ENCODE results near the gene ZNF655. TPM values are rescaled to one million over a fixed set of nuclear protein-coding genes. Genes with fewer than 3 reads are reported as not detected.

ZNF655 gene
- total and polyA plus RNA-seq, 4 donors, result 41.3 to 138 (median 61.2) TPM

- no peak for DNase-seq
- WGBS, 2 donors, result 75 to 78% methylated on average over 7 of the region's 7 CpGs
- ATAC-seq (ENCODE audit: insufficient read depth, low FRiP score), result no peak
Measured at GRCh38 chr7:99539213-99539811, 19.1 kb upstream of the ZNF655 start.

GRCh38 chr7:99540542-99540941 is 17.9 kb upstream of the ZNF655 start:
- Histone ChIP-seq H3K9ac (ENCODE audit: insufficient read depth in 1 of 2, low read length in 2 of 2) (no peak overlapping the region), H3K9me3 (ENCODE audit: control insufficient read depth in 4 of 4, insufficient read depth in 3 of 4, low read length in 3 of 4) (peaks cover 4 to 29% (median 9%) of the 10 kb centered on the region in 4 donors), H3K27me3 (ENCODE audit: control insufficient read depth in 3 of 3, insufficient read depth in 3 of 3, low read length in 2 of 3) (no peaks in the 10 kb centered on the region), H3K36me3 (ENCODE audit: control insufficient read depth in 4 of 4, insufficient read depth in 4 of 4, low read length in 4 of 4) (peaks cover 0 to 5% (median 0%) of the 10 kb centered on the region in 4 donors), H3K4me1 (ENCODE audit: control insufficient read depth in 5 of 5, insufficient read depth in 5 of 5, low read length in 5 of 5) (no peaks in the 10 kb centered on the region), H3K4me3 (no peak overlapping the region), H3K27ac (ENCODE audit: low read depth in 1 of 2, low read length in 1 of 2) (no peak overlapping the region)
- WGBS, 2 donors, result 93% methylated on average over 5 of the region's 5 CpGs
- TF ChIP-seq CTCF (IDR thresholded peaks at IDR 0.05; ENCODE audit: control extremely low read depth, extremely low read depth), result no peak
- DNase-seq (no peak), ATAC-seq (ENCODE audit: insufficient read depth, low FRiP score) (no peak)

More at GRCh38 chr7:99539213-99539811, 19.1 kb upstream of the ZNF655 start:
- H3K9ac ChIP-seq (ENCODE audit: insufficient read depth in 1 of 2, low read length in 2 of 2), result no peak overlapping the region
- no peaks in the 10 kb centered on the region for H3K27me3 ChIP-seq (ENCODE audit: control insufficient read depth in 3 of 3, insufficient read depth in 3 of 3, low read length in 2 of 3)
- H3K36me3 ChIP-seq (ENCODE audit: control insufficient read depth in 4 of 4, insufficient read depth in 4 of 4, low read length in 4 of 4), result peaks cover 0 to 5% (median 0%) of the 10 kb centered on the region in 4 donors
- H3K4me1 ChIP-seq (ENCODE audit: control insufficient read depth in 5 of 5, insufficient read depth in 5 of 5, low read length in 5 of 5), result no peaks in the 10 kb centered on the region
- peaks cover 4 to 29% (median 8%) of the 10 kb centered on the region in 4 donors for H3K9me3 ChIP-seq (ENCODE audit: control insufficient read depth in 4 of 4, insufficient read depth in 3 of 4, low read length in 3 of 4)
- no peak overlapping the region for H3K4me3 ChIP-seq
- H3K27ac ChIP-seq (ENCODE audit: low read depth in 1 of 2, low read length in 1 of 2), result no peak overlapping the region
- TF ChIP-seq CTCF (IDR thresholded peaks at IDR 0.05; ENCODE audit: control extremely low read depth, extremely low read depth), result no peak

GRCh38 chr7:99541212-99541611 is 17.2 kb upstream of the ZNF655 start:
- H3K27me3 ChIP-seq (ENCODE audit: control insufficient read depth in 3 of 3, insufficient read depth in 3 of 3, low read length in 2 of 3), result no peaks in the 10 kb centered on the region
- H3K4me3 ChIP-seq, result no peak overlapping the region
- WGBS, 2 donors, result 89 to 95% methylated on average over 9 of the region's 9 CpGs
- H3K36me3 ChIP-seq (ENCODE audit: control insufficient read depth in 4 of 4, insufficient read depth in 4 of 4, low read length in 4 of 4), result peaks cover 0 to 5% (median 0%) of the 10 kb centered on the region in 4 donors
- TF ChIP-seq CTCF (IDR thresholded peaks at IDR 0.05; ENCODE audit: control extremely low read depth, extremely low read depth), result no peak
- H3K27ac ChIP-seq (ENCODE audit: low read depth in 1 of 2, low read length in 1 of 2), result no peak overlapping the region
- no peaks in the 10 kb centered on the region for H3K4me1 ChIP-seq (ENCODE audit: control insufficient read depth in 5 of 5, insufficient read depth in 5 of 5, low read length in 5 of 5)
- ATAC-seq (ENCODE audit: insufficient read depth, low FRiP score), result no peak
- peaks cover 4 to 29% (median 9%) of the 10 kb centered on the region in 4 donors for H3K9me3 ChIP-seq (ENCODE audit: control insufficient read depth in 4 of 4, insufficient read depth in 3 of 4, low read length in 3 of 4)
- H3K9ac ChIP-seq (ENCODE audit: insufficient read depth in 1 of 2, low read length in 2 of 2), result no peak overlapping the region
- DNase-seq, result no peak
